Measurements from ENCODE around the gene PDC. TPM values are rescaled to one million over a fixed set of nuclear protein-coding genes. Genes with fewer than 3 reads are reported as not detected.
"Not testable (repeated sequence)": the region's sequence is repeated elsewhere in the genome, so short reads cannot be mapped to it uniquely, and the experiment has no call there.

Gene PDC
- polyA plus RNA-seq, 4 donors = 0.10 to 0.24 (median 0.19) TPM

DNA sequence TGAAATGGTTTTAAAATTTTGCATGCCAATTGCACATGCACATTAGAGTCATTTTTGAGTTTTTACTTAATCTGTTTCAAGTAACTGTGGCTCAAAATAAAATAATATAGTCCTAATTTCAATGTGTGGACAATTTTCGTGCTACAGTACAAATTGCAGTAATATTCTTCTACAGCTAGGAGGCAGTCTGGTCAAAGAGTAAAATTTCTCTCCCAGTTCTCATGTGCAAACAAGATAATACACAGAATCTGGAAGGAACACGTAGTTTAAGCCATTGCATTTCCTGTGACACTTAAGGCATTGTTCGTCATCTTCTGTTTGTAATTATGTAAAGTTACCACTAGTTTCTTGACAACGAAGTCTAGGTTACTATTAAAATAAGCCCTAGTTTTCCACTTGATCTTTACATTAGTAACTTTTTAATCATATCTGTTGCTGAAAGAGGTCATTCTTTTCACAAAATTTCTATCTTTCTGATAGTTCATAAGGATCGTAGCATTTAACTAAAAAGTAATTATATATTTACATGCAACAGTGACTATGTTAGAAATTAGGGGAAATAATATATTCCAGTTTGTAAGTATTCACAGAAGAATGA lies 56.4 kb downstream of the PDC start:
- peak in 1 of 4 donors; percentile 3 for DNase-seq (ENCODE audit: low read depth in 4 of 4, low spot score in 3 of 4)

DNA sequence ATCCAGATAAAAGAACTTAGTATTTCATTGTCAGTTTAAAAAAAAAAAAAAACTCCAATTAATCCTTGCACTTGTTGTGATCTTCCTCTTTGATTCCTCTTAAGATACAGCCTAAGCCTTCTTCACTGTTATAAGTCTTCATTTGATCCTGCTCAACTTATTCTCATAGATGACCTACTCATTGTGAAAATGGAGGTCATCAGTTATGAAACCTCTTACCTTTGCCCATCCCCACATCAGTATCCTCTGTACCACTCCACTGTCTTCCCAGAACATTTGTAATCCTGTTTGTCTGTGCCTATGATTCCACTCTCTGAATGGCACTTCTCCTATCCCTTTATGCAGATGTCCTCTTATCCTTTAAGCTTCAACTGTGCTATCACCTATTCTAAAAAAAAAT lies 57.3 kb downstream of the PDC start:
- no peak for DNase-seq (ENCODE audit: low read depth in 4 of 4, low spot score in 3 of 4)

DNA sequence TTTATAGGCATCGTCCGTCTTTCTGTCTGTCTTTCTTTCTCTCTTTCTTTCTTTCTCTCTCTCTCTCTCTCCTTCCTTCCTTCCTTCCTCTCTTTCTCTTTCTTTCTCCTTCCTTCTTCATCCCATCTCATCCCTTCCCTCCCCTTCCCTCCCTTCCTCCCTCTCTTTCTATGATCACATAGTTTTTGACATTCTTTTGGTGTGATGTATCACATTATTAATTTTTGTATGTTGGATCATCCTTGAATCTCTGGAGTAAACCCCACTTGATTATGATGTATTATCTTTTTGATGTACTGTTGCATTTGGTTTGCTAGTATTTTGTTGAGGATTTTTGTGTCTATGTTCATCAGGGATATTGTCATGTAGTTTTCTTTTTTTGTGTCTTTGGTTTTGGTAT lies 59.5 kb downstream of the PDC start:
- DNase-seq (ENCODE audit: low read depth in 4 of 4, low spot score in 3 of 4) = not testable (repeated sequence)

Other genes with a start within 250 kb of the PDC start
- under 1 TPM; 0.12 to 0.34 (median 0.19) TPM for gene PRG4, start 164.8 kb downstream of the PDC start, polyA plus RNA-seq (ENCODE audit: insufficient read length in 4 of 4)
- 100 to 1,000 TPM in 2 of 4 donors, 10 to 100 TPM in 2; 89.1 to 107 (median 102) TPM for gene TPR, start 85.9 kb downstream of the PDC start, polyA plus RNA-seq (ENCODE audit: insufficient read length in 4 of 4)
- 10 to 100 TPM; 28.3 to 36.9 (median 32.2) TPM for gene ODR4, start 85.3 kb downstream of the PDC start, polyA plus RNA-seq (ENCODE audit: insufficient read length in 4 of 4)
- gene PTGS2, start 219.3 kb upstream of the PDC start, polyA plus RNA-seq (ENCODE audit: insufficient read length in 4 of 4) = 1 to 10 TPM; 1.1 to 2.4 (median 1.2) TPM

All from right renal pelvis (tissue), 4 donors.